ENCODE data around the gene CNTNAP2.

DNA sequence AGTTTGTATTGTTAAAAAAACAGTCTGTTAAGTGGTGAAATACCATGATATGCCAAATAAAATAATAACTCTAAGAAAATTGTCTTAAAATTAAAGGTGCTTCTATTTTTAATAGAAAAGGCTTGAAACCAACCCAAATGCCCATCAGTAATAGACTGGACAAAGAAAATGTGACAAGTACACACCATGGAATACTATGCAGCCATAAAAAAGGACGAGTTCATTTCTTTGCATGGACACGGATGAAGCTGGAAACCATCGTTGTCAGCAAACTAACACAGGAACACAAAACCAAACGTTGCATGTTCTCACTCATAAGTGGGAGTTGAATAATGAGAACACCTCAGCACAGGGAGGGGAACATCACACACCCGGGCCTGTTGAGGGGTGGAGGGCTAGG is 7.1 kb downstream of the CNTNAP2 start:
- TF ChIP-seq, protein P1, sequence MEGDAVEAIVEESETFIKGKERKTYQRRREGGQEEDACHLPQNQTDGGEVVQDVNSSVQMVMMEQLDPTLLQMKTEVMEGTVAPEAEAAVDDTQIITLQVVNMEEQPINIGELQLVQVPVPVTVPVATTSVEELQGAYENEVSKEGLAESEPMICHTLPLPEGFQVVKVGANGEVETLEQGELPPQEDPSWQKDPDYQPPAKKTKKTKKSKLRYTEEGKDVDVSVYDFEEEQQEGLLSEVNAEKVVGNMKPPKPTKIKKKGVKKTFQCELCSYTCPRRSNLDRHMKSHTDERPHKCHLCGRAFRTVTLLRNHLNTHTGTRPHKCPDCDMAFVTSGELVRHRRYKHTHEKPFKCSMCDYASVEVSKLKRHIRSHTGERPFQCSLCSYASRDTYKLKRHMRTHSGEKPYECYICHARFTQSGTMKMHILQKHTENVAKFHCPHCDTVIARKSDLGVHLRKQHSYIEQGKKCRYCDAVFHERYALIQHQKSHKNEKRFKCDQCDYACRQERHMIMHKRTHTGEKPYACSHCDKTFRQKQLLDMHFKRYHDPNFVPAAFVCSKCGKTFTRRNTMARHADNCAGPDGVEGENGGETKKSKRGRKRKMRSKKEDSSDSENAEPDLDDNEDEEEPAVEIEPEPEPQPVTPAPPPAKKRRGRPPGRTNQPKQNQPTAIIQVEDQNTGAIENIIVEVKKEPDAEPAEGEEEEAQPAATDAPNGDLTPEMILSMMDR (conservative IDR thresholded peaks at IDR 0.05), result no peak
- no peak for TF ChIP-seq ZFX (IDR thresholded peaks at IDR 0.05)

All from C4-2B (cell line).